GM19452 (cell line): ENCODE results near the gene CDH22.

ENCODE experiments used
- ATAC-seq: cut with Tn5 transposase; IDR thresholded peaks from one replicate; pipeline ENCODE4 v1.9.1; 2021; ENCODE audit not compliant: unreplicated experiment

The CDH22 gene

GRCh38 chr20:46270977-46271744, 37.1 kb downstream of the CDH22 start:
- no peak for ATAC-seq

DNA sequence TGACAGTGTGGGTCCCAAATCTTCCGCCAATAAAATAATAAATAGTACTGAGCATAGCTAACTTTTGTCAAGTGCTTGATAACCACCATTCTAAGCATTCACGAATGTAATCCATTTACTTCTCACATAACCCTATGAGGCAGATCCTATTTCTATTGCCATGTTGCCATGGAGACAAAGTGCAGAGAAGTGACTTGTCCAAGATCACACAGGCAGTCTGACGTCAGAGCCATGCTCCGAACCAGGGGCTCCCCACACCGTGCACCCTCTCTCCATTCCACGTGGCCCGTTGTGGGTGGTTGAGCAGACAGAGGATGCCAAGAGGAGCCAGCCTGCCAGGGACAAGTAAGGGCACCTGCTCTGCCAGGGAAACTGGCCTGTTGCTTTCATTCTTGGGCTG, 38.9 kb downstream of the CDH22 start:
- ATAC-seq, result no peak

DNA sequence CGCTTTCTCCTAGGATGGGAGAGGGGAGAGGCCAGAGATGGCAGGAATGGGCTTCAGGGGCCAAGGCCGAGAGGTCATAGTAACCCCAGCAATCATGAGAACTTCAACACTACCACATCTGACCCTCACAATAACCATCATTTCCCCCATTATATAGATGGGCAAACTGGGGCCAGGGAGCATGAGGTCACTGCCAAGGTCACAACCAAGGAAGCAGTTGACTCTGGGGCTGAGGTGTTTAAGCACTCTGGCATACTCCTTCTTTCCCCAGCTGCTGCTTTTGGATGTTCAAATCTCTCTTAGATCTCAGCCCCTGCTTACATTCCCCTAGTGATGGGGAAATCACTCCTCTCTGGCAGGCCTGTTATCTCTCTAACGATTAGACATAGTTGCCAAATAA, 39.6 kb downstream of the CDH22 start:
- ATAC-seq, result no peak

GRCh38 chr20:46268131-46268614, 40.1 kb downstream of the CDH22 start:
- no peak for ATAC-seq

DNA sequence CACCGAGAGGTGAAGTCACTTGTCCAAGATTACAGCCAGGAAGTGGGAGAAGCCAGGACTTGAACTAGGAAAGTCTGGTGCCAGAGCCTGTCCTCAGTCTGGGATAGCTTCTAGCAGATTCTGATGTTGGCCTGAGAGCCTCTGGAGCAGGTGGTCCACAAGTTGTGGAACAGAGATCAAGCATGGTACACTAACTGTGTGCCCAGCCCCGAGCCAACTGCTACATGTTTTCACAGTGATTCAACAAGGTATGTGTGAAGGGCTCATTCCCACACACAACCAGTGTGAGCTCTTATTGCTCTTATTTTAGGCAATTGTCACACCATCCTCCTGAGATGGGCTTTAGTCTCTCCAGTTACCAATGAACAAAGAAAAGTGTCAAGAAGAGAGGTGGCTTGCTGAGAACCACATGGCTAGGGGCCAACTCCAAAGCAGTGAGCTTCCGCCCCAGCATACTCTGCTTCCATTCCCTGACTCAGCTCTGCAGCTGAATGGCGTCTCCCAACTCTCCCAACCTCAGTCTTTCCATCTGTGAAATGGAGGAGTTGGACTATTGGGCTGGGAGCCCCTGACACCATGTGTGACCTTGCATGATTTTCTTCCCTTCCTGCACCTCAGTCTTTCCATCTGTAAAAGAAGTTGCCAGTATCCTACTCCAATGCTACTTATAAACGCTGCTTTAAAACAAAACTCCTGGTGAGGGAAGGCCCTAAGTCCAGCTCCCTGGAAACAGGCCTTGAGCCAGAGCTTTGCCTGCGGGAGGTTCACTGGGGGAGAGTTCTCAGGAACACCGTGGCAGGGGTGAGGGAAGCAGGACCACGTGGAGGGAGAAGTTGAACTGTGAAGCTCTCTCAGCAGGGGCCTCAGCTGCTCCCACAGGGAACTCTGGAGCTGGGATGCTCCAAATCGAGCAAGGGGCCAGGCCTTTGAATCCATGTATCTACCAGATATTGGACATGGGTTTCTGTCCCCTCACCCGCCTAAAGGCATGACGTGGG, 40.9 kb downstream of the CDH22 start:
- ATAC-seq, result no peak

DNA sequence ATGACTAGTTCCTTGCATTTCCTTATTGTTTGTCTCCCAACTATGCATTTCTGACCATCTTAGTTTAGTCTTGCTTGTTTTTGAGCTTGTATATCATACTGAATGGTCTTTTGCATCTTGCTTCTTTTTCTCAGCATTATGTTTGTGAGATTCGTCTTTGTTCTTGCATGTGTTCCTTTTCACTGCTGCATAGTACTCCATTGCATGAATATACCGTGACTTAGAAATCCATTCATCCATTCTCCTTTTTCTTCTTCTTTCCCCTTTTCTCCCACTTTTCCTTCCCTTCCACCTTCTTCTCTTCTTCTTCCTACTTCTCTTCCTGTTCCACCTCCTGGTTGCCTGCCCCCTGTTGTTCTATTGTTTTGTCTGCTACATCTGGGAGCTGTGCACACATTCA, 42.8 kb downstream of the CDH22 start:
- no peak for ATAC-seq

GRCh38 chr20:46264391-46265266, 43.7 kb downstream of the CDH22 start:
- no peak for ATAC-seq

- ATAC-seq, result no peak
Measured at GRCh38 chr20:46261456-46262253, 46.6 kb downstream of the CDH22 start.

GRCh38 chr20:46260936-46261454, 47.3 kb downstream of the CDH22 start:
- no peak for ATAC-seq

GRCh38 chr20:46260480-46260879, 47.8 kb downstream of the CDH22 start:
- ATAC-seq, result no peak

- no peak for ATAC-seq
Measured at GRCh38 chr20:46259260-46259859, 48.9 kb downstream of the CDH22 start.

GRCh38 chr20:46257887-46258286, 50.4 kb downstream of the CDH22 start:
- no peak for ATAC-seq

DNA sequence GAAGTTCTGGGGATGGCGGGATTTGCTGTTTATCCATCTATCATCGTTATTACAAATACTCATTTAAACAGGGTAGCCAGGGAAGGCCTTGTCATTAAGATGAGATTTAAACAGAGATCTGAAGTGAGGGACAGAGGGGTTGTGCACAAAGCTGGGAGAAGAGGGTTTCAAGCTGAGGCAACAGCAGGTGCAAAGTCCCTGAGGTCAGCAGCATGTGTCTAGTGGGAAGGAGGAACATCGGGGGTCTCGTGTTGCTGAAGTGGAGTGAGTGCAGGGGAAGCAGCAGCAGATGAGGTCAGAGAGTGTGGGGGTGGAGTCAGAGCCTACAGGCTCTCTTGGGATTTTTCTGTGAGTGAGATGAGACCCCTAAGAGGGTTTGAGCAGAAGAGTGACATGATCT, 52.0 kb downstream of the CDH22 start:
- ATAC-seq, result no peak

DNA sequence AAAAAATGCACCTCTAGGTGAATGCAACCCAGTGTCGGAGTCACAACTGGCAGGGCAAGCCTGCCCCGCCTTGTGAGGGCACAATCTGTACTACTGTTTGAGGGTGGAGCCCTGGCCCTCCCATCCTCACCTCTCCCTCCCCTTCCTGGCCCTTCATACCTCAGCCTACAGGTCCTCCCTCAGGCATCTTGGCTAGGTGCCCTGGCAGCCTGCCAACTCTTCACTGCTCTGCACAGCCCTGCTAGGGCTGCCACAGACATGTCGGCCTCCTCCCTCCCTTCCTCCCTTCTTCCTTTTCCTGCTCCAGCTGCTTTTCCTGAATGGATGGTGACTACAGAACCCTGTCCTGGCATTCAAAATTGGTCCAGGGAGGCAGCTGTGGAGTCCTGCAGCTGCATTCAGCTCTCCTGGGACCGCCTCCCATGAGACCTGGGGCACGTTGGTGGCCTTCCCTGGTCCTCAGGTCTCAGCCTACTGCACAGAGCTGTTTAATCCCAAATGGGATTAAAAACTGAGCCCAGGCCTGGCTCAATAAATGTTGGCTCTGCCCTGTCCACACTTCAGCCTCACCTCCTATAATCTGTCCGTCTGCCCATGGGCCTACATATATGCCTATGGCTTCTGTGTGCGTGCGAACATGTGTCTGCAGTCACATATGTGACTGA, 52.7 kb downstream of the CDH22 start:
- ATAC-seq, result no peak

- no peak for ATAC-seq
Measured at GRCh38 chr20:46253391-46253790, 54.9 kb downstream of the CDH22 start.

DNA sequence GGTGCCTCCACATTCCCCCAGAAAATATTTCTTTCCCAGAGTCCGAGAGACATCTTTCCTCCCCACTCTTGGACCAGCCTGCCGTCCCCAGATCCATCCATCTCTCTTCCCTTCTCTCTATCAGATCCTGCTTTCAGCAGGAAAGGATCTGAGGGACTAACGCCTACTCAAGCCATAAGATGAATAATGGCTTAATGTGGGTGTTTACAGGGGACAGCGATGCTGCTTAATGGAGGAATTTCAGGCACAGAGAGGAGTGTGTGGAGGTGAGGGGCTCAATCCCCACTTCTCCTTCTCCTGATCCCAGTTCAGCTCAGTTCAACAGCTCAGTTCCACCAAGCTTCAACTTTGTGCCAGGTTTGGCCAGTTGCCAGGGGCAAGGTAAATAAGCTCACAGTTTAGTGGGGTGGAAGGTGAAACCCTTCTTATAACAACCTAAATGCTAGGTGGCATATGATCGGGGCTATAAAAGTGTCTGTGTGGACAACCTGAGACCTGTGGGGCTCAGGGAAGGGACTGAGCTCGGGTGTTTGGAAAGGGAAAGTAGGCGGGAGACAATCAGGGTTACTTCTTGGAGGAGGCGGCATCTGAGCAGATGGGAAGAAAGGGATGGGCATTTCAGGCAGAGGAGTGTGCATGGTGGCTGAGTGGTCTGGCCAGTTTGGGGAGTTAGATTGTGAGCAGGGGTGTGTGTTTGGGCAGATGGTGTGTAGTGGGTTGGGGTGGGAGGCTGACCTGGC, 55.8 kb downstream of the CDH22 start:
- ATAC-seq, result no peak

DNA sequence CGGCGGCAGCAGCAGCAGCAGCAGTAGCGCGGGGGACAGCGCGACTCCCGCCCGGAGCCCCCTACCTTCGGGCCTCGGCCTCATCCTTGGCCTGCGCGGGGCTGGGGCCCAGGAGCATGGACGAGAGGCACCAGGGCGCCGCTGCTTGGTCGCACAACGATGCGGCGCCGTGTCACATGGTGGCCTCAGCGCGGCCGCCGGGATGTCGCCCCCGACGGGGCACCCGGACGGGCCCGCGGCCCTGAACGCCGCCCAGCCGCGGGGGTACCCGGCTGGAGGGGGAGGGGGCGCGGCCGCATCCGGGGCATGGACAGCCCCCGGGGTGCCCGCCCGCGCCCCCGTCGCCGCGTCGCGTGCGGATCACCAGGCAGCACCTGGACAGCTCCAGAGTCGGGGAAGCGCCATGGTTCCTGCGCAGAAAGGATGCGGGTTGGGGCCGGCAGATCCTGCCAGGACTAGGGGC, 57.1 kb downstream of the CDH22 start:
- ATAC-seq, result no peak

DNA sequence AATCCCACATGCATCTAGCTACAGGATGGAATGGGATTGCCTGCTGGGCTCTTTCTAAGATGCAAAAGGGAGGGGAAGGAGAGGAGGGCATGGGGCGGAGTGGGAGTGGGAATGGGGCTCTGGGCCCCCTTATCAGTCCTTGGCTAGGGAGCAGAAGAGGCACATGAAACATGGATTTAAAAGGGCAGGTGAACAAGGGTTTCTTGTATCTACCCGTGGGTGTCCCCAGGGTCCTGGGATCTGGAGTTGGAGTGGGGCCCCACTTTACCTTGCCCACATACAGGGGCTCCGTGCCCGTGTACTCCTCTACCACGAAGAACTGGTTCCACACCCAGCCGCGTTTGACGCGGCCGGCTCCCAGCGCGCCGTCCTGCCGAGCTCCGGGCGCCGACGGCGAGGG, 57.5 kb downstream of the CDH22 start:
- no peak for ATAC-seq
